Measurements from ENCODE around the gene NKAIN4.

The NKAIN4 gene

DNA sequence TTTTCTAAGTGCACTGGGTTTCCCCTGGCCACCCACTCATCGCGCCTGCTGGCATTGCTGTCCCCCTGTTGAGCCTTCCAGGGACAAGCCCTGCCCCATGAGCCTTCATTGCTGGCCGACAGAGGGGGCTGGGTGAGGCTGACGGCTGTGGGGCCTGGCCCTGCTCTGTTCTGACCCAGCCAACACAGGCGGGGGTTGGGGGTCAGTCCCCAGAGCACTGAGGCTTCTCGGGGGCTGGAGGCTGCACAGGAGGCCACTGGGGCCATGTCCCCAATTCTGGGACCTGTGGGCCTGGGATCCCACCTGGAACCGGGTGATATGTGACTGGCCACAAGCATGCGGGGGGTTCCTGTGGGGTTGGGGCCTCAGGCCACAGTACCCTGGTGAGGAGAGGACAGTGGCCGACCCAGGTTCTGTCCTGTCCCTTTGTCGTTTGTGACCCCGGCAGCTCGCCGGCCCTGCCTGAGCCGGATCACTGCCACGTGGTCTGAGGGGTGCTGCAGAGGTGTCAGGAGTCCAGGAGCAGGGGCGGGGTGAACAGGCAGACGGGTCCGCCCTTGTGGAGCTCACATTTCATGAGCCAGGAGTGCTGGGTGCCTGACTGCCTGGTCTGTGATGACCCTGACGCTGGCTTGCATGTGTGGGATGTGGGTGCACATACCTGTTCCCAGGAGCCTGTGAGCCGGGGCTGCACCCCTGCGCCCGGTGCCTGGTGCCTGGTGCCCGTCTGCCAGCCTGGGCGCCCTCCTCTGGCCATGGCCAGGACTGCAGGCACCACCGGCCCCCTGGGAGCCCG lies 36.6 kb upstream of the NKAIN4 start:
- TF ChIP-seq EP300 (IDR thresholded peaks at IDR 0.05; ENCODE audit: borderline replicate concordance) (no peak), RAD21 (IDR thresholded peaks at IDR 0.05; ENCODE audit: low read depth) (peak; percentile 49; the same call in 1 of the 2 replicates), CREB1 (IDR thresholded peaks at IDR 0.05; ENCODE audit: low read depth) (no peak), TCF12 (IDR thresholded peaks at IDR 0.05; ENCODE audit: low read depth) (no peak), EGR1 (IDR thresholded peaks at IDR 0.05) (no peak), TEAD4 (IDR thresholded peaks at IDR 0.05) (no peak), YY1 (IDR thresholded peaks at IDR 0.05; ENCODE audit: low read depth) (no peak), FOXM1 (IDR thresholded peaks at IDR 0.05; ENCODE audit: borderline replicate concordance, low read depth) (no peak), TAF1 (IDR thresholded peaks at IDR 0.05; ENCODE audit: low read depth) (no peak), NFIC (IDR thresholded peaks at IDR 0.05) (no peak), ZBTB7A (IDR thresholded peaks at IDR 0.05; ENCODE audit: low read depth) (peak; percentile 43; the same call in 1 of the 2 replicates), CEBPB (IDR thresholded peaks at IDR 0.05) (no peak)
- TF ChIP-seq, protein P1, sequence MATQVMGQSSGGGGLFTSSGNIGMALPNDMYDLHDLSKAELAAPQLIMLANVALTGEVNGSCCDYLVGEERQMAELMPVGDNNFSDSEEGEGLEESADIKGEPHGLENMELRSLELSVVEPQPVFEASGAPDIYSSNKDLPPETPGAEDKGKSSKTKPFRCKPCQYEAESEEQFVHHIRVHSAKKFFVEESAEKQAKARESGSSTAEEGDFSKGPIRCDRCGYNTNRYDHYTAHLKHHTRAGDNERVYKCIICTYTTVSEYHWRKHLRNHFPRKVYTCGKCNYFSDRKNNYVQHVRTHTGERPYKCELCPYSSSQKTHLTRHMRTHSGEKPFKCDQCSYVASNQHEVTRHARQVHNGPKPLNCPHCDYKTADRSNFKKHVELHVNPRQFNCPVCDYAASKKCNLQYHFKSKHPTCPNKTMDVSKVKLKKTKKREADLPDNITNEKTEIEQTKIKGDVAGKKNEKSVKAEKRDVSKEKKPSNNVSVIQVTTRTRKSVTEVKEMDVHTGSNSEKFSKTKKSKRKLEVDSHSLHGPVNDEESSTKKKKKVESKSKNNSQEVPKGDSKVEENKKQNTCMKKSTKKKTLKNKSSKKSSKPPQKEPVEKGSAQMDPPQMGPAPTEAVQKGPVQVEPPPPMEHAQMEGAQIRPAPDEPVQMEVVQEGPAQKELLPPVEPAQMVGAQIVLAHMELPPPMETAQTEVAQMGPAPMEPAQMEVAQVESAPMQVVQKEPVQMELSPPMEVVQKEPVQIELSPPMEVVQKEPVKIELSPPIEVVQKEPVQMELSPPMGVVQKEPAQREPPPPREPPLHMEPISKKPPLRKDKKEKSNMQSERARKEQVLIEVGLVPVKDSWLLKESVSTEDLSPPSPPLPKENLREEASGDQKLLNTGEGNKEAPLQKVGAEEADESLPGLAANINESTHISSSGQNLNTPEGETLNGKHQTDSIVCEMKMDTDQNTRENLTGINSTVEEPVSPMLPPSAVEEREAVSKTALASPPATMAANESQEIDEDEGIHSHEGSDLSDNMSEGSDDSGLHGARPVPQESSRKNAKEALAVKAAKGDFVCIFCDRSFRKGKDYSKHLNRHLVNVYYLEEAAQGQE (IDR thresholded peaks at IDR 0.05; ENCODE audit: low read depth) = no peak
- TF ChIP-seq, protein P2, sequence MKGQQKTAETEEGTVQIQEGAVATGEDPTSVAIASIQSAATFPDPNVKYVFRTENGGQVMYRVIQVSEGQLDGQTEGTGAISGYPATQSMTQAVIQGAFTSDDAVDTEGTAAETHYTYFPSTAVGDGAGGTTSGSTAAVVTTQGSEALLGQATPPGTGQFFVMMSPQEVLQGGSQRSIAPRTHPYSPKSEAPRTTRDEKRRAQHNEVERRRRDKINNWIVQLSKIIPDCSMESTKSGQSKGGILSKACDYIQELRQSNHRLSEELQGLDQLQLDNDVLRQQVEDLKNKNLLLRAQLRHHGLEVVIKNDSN (IDR thresholded peaks at IDR 0.05) = peak; percentile 81
- TF ChIP-seq, protein P3, sequence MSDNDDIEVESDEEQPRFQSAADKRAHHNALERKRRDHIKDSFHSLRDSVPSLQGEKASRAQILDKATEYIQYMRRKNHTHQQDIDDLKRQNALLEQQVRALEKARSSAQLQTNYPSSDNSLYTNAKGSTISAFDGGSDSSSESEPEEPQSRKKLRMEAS (IDR thresholded peaks at IDR 0.05) = peak; percentile 89

DNA sequence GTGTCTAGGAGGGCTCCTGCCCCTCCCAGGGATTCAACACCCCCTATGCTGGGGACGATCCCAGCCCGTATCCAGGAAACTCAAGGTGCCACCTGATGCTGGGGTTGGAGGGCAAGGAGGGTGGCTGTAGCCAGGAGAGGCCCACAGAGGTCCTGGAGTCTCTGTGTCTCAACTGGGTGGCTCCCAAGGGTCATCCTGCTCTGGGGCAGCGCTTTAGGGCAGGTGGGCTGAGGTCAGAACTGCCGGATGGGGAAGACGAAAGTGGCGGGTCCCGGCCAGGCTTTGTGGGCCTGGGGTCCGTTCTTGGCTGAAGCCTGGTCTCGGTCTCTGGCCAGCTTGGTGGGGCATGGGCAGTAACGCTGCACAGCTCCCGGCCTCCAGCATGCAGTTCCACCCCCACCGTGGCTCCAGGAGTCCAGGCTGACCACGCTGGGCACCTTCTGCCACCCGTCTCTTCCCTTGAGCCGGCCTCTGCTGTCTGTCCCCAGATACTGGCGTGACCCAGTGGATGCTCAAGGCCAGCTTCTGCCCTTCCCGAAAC lies 35.9 kb upstream of the NKAIN4 start:
- TF ChIP-seq, protein P1 (IDR thresholded peaks at IDR 0.05; ENCODE audit: low read depth) = no peak
- TF ChIP-seq ZBTB7A (IDR thresholded peaks at IDR 0.05; ENCODE audit: low read depth) (no peak), EGR1 (IDR thresholded peaks at IDR 0.05) (no peak), TCF12 (IDR thresholded peaks at IDR 0.05; ENCODE audit: low read depth) (no peak), FOXM1 (IDR thresholded peaks at IDR 0.05; ENCODE audit: borderline replicate concordance, low read depth) (no peak)
- TF ChIP-seq, protein P3 (IDR thresholded peaks at IDR 0.05) = no peak

DNA sequence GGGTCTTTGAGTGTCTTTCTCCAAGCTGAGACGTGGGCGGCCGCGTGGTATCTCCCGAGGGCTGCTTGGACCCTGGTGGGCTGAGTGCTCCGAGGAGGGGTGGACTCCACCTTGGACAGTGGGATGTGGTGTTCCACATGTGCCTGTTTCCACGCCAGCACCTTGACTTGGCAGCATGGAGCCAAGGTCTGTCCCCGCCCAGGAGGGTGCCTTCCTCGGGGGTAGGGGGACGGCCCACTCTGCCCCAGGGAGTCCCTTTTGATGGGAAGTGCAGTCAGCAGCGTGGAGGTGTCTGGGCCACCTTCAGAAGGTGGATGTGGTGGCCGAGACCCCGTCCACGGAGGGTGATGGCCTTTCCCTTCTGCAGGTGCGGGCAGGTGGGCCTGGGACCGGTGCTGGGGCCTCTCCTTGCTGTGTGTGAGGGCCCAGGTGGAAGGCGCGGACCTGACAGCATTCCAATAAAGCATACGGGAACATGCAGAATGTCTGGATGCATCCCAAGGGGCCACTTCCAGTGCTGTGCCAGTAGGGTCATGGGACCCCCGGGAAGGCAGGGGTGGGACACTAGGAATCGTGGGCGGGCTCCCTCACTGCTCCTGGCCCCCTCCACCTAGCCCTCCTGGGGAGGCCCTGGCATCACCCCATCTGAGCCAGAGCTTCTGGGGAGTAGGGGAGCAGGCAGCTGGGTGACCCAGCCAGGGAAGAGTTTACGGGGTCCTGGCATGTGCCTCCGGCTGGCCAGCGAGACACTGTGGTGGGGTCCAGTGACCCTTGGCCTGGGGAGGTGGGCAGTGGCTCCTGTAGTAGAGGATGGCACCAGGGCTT lies 35.3 kb upstream of the NKAIN4 start:
- TF ChIP-seq CREB1 (IDR thresholded peaks at IDR 0.05; ENCODE audit: low read depth) (no peak), EP300 (IDR thresholded peaks at IDR 0.05; ENCODE audit: borderline replicate concordance) (no peak), CEBPB (IDR thresholded peaks at IDR 0.05) (no peak), TEAD4 (IDR thresholded peaks at IDR 0.05) (no peak), TAF1 (IDR thresholded peaks at IDR 0.05; ENCODE audit: low read depth) (no peak), NFIC (IDR thresholded peaks at IDR 0.05) (no peak)

DNA sequence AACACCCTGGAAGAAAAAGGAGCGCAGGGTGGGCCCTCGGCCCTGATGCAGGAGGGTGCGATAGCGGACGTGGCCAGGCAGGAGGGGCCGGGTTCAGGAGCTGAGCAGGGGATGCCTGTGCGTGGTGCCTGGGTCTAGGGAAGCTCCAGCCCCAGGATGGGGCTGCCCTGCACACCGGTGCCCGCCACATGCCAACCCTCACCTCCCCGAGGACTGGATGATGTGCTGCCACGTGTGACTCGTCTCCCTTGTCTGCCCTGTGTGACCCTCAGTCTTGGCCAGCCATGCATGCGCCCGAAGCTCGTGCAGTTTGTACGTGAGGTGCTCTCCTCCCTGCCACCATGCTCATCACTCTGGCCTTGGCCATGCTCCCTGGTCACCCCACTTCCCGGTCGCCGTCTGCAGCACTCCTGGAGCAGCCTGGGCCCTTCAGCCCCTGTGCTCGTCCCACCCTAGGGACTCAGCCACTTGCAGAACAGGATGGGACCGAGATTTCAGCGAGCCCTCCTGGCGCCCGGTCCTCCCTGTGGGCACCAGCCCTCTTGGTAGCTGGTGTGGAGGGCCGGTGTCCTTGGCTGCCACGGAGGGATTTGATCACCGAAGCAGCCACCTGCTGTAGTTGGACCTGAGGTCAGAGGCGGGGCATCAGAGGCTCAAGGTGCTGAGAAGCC lies 34.5 kb upstream of the NKAIN4 start:
- no peak for TF ChIP-seq EGR1 (IDR thresholded peaks at IDR 0.05)
- no peak for TF ChIP-seq TAF1 (IDR thresholded peaks at IDR 0.05; ENCODE audit: low read depth)

DNA sequence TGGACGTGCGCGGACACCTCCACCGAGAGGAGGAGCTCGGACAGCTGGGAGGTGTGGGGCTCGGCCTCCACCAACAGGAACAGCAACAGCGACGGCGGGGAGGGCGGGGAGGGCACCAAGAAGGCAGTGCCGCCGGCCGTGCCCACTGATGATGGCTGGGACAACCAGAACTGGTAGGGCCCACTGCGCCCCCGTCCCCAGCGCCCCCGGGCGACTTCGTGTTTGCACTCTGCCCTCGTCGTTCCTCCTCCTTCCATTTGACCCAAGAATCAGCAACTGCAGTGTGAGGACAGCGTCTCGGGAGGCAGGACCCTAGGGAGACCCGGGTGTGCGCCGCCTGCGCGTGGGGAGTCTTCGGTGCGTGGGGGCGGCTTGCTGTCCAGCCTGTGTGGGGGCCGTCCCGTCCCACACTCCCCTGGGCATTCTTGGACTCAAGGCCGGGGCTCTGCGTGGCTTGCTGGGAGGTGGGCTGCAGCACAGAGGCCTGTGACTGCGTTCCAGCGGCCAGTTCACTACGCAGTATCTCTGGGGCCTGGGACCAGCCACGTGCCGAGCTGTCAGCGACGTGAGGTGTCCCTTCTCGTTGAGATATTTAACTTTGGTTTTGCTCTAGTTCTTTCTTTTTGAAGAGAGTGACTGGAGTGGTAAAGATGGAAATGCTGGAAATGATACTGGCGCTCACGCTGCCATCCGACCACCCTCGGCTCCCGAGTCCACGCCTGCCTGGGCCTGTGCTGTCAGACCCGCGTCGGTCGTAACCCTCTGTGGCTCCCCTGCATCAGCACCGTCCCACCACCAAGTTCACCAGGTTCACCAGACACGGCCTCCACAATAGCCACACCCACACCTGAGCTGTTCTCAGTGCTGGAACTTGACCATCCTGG lies 33.7 kb upstream of the NKAIN4 start:
- TF ChIP-seq YY1 (IDR thresholded peaks at IDR 0.05; ENCODE audit: low read depth) (no peak), TCF12 (IDR thresholded peaks at IDR 0.05; ENCODE audit: low read depth) (no peak), ZBTB7A (IDR thresholded peaks at IDR 0.05; ENCODE audit: low read depth) (no peak), RAD21 (IDR thresholded peaks at IDR 0.05; ENCODE audit: low read depth) (no peak), EGR1 (IDR thresholded peaks at IDR 0.05) (no peak), TAF1 (IDR thresholded peaks at IDR 0.05; ENCODE audit: low read depth) (no peak), TEAD4 (IDR thresholded peaks at IDR 0.05) (no peak), EP300 (IDR thresholded peaks at IDR 0.05; ENCODE audit: borderline replicate concordance) (no peak), CEBPB (IDR thresholded peaks at IDR 0.05) (no peak), CREB1 (IDR thresholded peaks at IDR 0.05; ENCODE audit: low read depth) (no peak)
- TF ChIP-seq, protein P3 (IDR thresholded peaks at IDR 0.05) = no peak
- TF ChIP-seq, protein P1 (IDR thresholded peaks at IDR 0.05; ENCODE audit: low read depth) = no peak
- TF ChIP-seq, protein P2 (IDR thresholded peaks at IDR 0.05) = no peak
